K562 (cell line): ENCODE data around the gene RBM19. TPM values are rescaled to one million over a fixed set of nuclear protein-coding genes. Genes with fewer than 3 reads are reported as not detected.

Experiments
- BCLAF1 ChIP-seq, 2 experiments: fragments of 450-650 bp in 1 of 2; IDR thresholded peaks; 2 replicates each; pipeline ENCODE4 v1.6.1; 2011 to 2017; ENCODE audit warnings: low read depth in 2 of 2, antibody characterized with exemption in 1 of 2, borderline replicate concordance in 1 of 2, low read length in 1 of 2, mild to moderate bottlenecking in 1 of 2, mixed read lengths in 1 of 2; ENCODE audit not compliant: control insufficient read depth in 1 of 2
- GATAD2A ChIP-seq: fragments of 450-650 bp; IDR thresholded peaks from 2 replicates; pipeline ENCODE4 v1.6.1; 2017
- GTF2A2 ChIP-seq: IDR thresholded peaks from 2 replicates; pipeline ENCODE4 v1.6.1; 2016; ENCODE audit warnings: mild to moderate bottlenecking, missing genetic modification characterization, missing compliant biosample characterization
- HES1 ChIP-seq: fragments of 450-650 bp; IDR thresholded peaks from 2 replicates; pipeline ENCODE4 v1.6.1; 2016; ENCODE audit warnings: low read depth, mild to moderate bottlenecking, moderate library complexity
- IFI16 ChIP-seq: fragments of 250-450 bp; sonication (Bioruptor Pico); IDR thresholded peaks from 2 replicates; pipeline ENCODE4 v2.1.2; 2022; ENCODE audit warnings: mild to moderate bottlenecking, inconsistent platforms
- KAT7 ChIP-seq: sonication (generic); formaldehyde crosslinking; IDR thresholded peaks from 2 replicates; pipeline ENCODE4 v1.8.0; 2022; ENCODE audit warnings: missing genetic modification reagents, mild to moderate bottlenecking, borderline replicate concordance
- KLF16 ChIP-seq: IDR thresholded peaks from 2 replicates; pipeline ENCODE4 v1.6.1; 2016; ENCODE audit warnings: antibody characterized with exemption
- L3MBTL2 ChIP-seq: fragments of 450-650 bp; IDR thresholded peaks from 2 replicates; pipeline ENCODE4 v1.6.1; 2016; ENCODE audit warnings: mild to moderate bottlenecking, moderate library complexity
- NCOA1 ChIP-seq: fragments of 450-650 bp; IDR thresholded peaks from 2 replicates; pipeline ENCODE4 v1.6.1; 2016; ENCODE audit warnings: low read depth
- NONO ChIP-seq, 2 experiments: fragments of 200-400 bp in 1 of 2; fragments of 450-650 bp in 1 of 2; formaldehyde crosslinking in 1 of 2; IDR thresholded peaks; 2 replicates each; pipeline ENCODE4 v1.6.1; 2017; ENCODE audit warnings: low read depth in 2 of 2, mild to moderate bottlenecking in 2 of 2, moderate library complexity in 2 of 2, low read length in 1 of 2
- PKNOX1 ChIP-seq: fragments of 450-650 bp; IDR thresholded peaks from 2 replicates; pipeline ENCODE4 v1.6.1; 2016
- POLR2H ChIP-seq: IDR thresholded peaks from 2 replicates; pipeline ENCODE4 v1.6.1; 2016; ENCODE audit warnings: missing genetic modification characterization, low read depth, mild to moderate bottlenecking, control low read depth, missing compliant biosample characterization, moderate library complexity
- PRPF4 ChIP-seq: fragments of 200-400 bp; formaldehyde crosslinking; IDR thresholded peaks from one replicate; pipeline ENCODE4 v1.6.1; 2017; ENCODE audit warnings: low read length, low read depth, mild to moderate bottlenecking; ENCODE audit not compliant: insufficient read depth, poor library complexity, severe bottlenecking
- ZBED1 ChIP-seq: IDR thresholded peaks from 2 replicates; pipeline ENCODE4 v1.6.1; 2014
- ZKSCAN8 ChIP-seq: fragments of 200-800 bp; sonication (Bioruptor generic); IDR thresholded peaks from 2 replicates; pipeline ENCODE4 v1.6.1; 2016; ENCODE audit warnings: missing genetic modification characterization, missing compliant biosample characterization
- ZNF584 ChIP-seq: fragments of 200-800 bp; sonication (Bioruptor generic); IDR thresholded peaks from 2 replicates; pipeline ENCODE4 v1.6.1; 2016; ENCODE audit warnings: low read depth, mild to moderate bottlenecking, missing genetic modification characterization, missing compliant biosample characterization
- polyA plus RNA-seq, 8 experiments: library from polyadenylated mRNA; depleted of rRNA in 4 of 8; stranded (reverse) in 5 of 8; unstranded in 3 of 8; fragments of >200 nt; fragmentation: Nextera tagmentation in 2 of 8; fragmentation: Illumina TruSeq in 1 of 8; extraction: Ambion mirVana in 2 of 8; extraction: Trizol in 1 of 8; gene quantifications; 2 replicates each; pipeline versions ENCODE4 v1.2.1 to v1.2.3, GENCODE V29; 2011 to 2014; ENCODE audit warnings: inconsistent platforms in 1 of 8, missing spikeins in 1 of 8
- total RNA-seq, 7 experiments: library from RNA; depleted of rRNA in 6 of 7; stranded (reverse); fragments of >200 nt in 6 of 7; fragmentation: Illumina TruSeq in 2 of 7; extraction: Trizol in 2 of 7; gene quantifications; 2 replicates each; pipeline versions ENCODE4 v1.2.1 to v1.2.3, GENCODE V29; 2011 to 2021; ENCODE audit warnings: low replicate concordance in 1 of 7

RBM19 gene
- total and polyA plus RNA-seq, 9 of the 15 experiments (the other 6 are each of a cell fraction or from before 2014, with no cell fraction given) = 16.0 to 58.4 (median 37.9) TPM

GRCh38 chr12:113965951-113966797 is at the start of gene RBM19 (continued):
- TF ChIP-seq POLR2H (tag) = peak; percentile 71
- no peak for TF ChIP-seq KAT7 (CRISPR knock-in tag)
- TF ChIP-seq ZKSCAN8 (CRISPR knock-in tag) = no peak
- TF ChIP-seq L3MBTL2 = peak; percentile 86
- TF ChIP-seq BCLAF1 (IDR thresholded peaks at IDR 0.05; ENCODE audit: borderline replicate concordance in 1 of 2, control insufficient read depth in 1 of 2, low read depth in 2 of 2, low read length in 1 of 2) = no peak
- no peak for TF ChIP-seq PRPF4
- peak; percentile 61; the same call in 1 of the 2 replicates for TF ChIP-seq ZBED1
- no peak for TF ChIP-seq ZNF584 (CRISPR knock-in tag)
- no peak for TF ChIP-seq IFI16
- TF ChIP-seq NCOA1 = no peak
- TF ChIP-seq KLF16 = 0 out of 2 replicates have a peak, but pooled peaks have one; percentile 29
- no peak for TF ChIP-seq GATAD2A
- TF ChIP-seq HES1 = no peak
- TF ChIP-seq GTF2A2 (tag) = no peak
- TF ChIP-seq NONO (IDR thresholded peaks at IDR 0.05; ENCODE audit: low read depth in 2 of 2, low read length in 1 of 2) = no peak
- TF ChIP-seq PKNOX1 = no peak
